Airway epithelial cell (primary cell): ENCODE results near the gene MEIOSIN. TPM values are rescaled to one million over a fixed set of nuclear protein-coding genes. Genes with fewer than 3 reads are reported as not detected.

Source experiments
- total RNA-seq: library from RNA; depleted of rRNA; stranded (reverse); fragments of >200 nt; gene quantifications from 2 replicates; pipeline ENCODE4 v1.2.3, GENCODE V29; 2015

Gene MEIOSIN
- total RNA-seq = not detected in 2 replicates

GRCh38 chr19:45733160-45733810 lies at the start of gene MEIOSIN:
Gene MEIOSIN, plus strand, starts transcription at chr19:45733439. Its CDS starts 1,938 bp downstream, at chr19:45735377.

GRCh38 chr19:45691516-45692186 lies 41.6 kb upstream of the MEIOSIN start, which contains the start of gene SNRPD2:
Gene SNRPD2, minus strand, starts transcription at chr19:45691953. Its CDS starts 65 bp downstream, at chr19:45691888.

GRCh38 chr19:45692187-45693105 lies 40.8 kb upstream of the MEIOSIN start, which contains the start of gene QPCTL:
Gene QPCTL, plus strand, starts transcription at chr19:45692666. Its CDS starts 38 bp downstream, at chr19:45692704.

GRCh38 chr19:45730368-45731288 lies 2.6 kb upstream of the MEIOSIN start, which contains the start of gene FBXO46:
Gene FBXO46, minus strand, starts transcription at chr19:45730896. Its CDS starts 17,401 bp downstream, at chr19:45713495.

GRCh38 chr19:45768984-45769782 lies 35.9 kb downstream of the MEIOSIN start, which contains the start of gene SIX5:
Gene SIX5, minus strand, starts transcription at chr19:45769252. Its CDS starts 408 bp downstream, at chr19:45768844.

GRCh38 chr19:45782162-45782691 lies 49.0 kb downstream of the MEIOSIN start, which contains the start of gene DMPK:
Gene DMPK, minus strand, starts transcription at chr19:45782490. Its CDS starts 138 bp downstream, at chr19:45782352.

GRCh38 chr19:45792470-45793177 lies 59.4 kb downstream of the MEIOSIN start, which contains the start of gene DMWD:
Gene DMWD, minus strand, starts transcription at chr19:45792845. Its CDS starts 89 bp downstream, at chr19:45792756.

Other genes starting within 250 kb of the MEIOSIN start
- 7.1 and 10.5 TPM in 2 replicates for gene RTN2, start 236.4 kb upstream of the MEIOSIN start, total RNA-seq
- 3.0 and 3.9 TPM in 2 replicates for gene PPM1N, start 235.0 kb upstream of the MEIOSIN start, total RNA-seq
- 130 and 137 TPM in 2 replicates for gene VASP, start 226.0 kb upstream of the MEIOSIN start, total RNA-seq
- gene OPA3, start 148.6 kb upstream of the MEIOSIN start, total RNA-seq = 11.7 and 13.1 TPM in 2 replicates
- not detected in 2 replicates for gene GPR4, start 131.2 kb upstream of the MEIOSIN start, total RNA-seq
- 54.8 and 64.7 TPM in 2 replicates for gene EML2, start 94.0 kb upstream of the MEIOSIN start, total RNA-seq
- 1.2 and 3.7 TPM in 2 replicates for gene GIPR, start 65.2 kb upstream of the MEIOSIN start, total RNA-seq
- 333 and 378 TPM in 2 replicates for gene SNRPD2, start 41.5 kb upstream of the MEIOSIN start, total RNA-seq
- 22.2 and 27.9 TPM in 2 replicates for gene QPCTL, start 40.8 kb upstream of the MEIOSIN start, total RNA-seq
- gene FBXO46, start 2.5 kb upstream of the MEIOSIN start, total RNA-seq = 15.8 and 19.8 TPM in 2 replicates
- gene SIX5, start 35.8 kb downstream of the MEIOSIN start, total RNA-seq = 10.5 and 11.7 TPM in 2 replicates
- 5.2 and 6.8 TPM in 2 replicates for gene DMPK, start 49.1 kb downstream of the MEIOSIN start, total RNA-seq
- gene DMWD, start 59.4 kb downstream of the MEIOSIN start, total RNA-seq = 20.0 and 24.5 TPM in 2 replicates
- not detected in 2 replicates for gene RSPH6A, start 81.9 kb downstream of the MEIOSIN start, total RNA-seq
- 30.1 and 37.5 TPM in 2 replicates for gene SYMPK, start 129.7 kb downstream of the MEIOSIN start, total RNA-seq
- not detected in 2 replicates for gene FOXA3, start 130.9 kb downstream of the MEIOSIN start, total RNA-seq
- gene IRF2BP1, start 152.7 kb downstream of the MEIOSIN start, total RNA-seq = 25.5 and 28.0 TPM in 2 replicates
- 1.2 and 3.2 TPM in 2 replicates for gene MYPOP, start 169.2 kb downstream of the MEIOSIN start, total RNA-seq
- gene NANOS2, start 181.3 kb downstream of the MEIOSIN start, total RNA-seq = not detected in 2 replicates
- gene NOVA2, start 240.4 kb downstream of the MEIOSIN start, total RNA-seq = not detected in 2 replicates